Pancreas (tissue), 10 donors: ENCODE data around the gene LHPP. TPM values are rescaled to one million over a fixed set of nuclear protein-coding genes. Genes with fewer than 3 reads are reported as not detected.

Source experiments
- ATAC-seq, 4 donors: fragments of 200-7000 bp; cut with Tn5 transposase; one replicate each; pipeline versions ENCODE4 v1.8.0 to v1.9.1; 2020; ENCODE audit warnings: mild to moderate bottlenecking in 4 of 4, moderate library complexity in 4 of 4
- DNase-seq, 6 donors: peaks; one replicate each; pipeline ENCODE4 v3.0.0-alpha.2; 2020
- FAIRE-seq: peaks from 2 replicates; lab custom pipeline; 2012; peaks lifted over from hg19 to GRCh38; lab: Jason Lieb, UNC
- H3K27ac ChIP-seq, 4 donors: fragments of 200-600 bp; sonication (generic); 1 replicate in 3 of 4; 2 replicates in 1 of 4; pipeline versions ENCODE4 v1.5.0 to v1.8.0; 2020
- H3K27me3 ChIP-seq, 4 donors: fragments of 200-600 bp; one replicate each; pipeline ENCODE4 v1.8.0; 2021
- H3K36me3 ChIP-seq, 3 donors: fragments of 200-600 bp; sonication (generic) in 1 of 3; one replicate each; pipeline versions ENCODE4 v1.5.0 to v1.8.0; 2020 to 2021
- H3K4me1 ChIP-seq, 3 donors: fragments of 200-600 bp; one replicate each; pipeline ENCODE4 v1.8.0; 2021
- H3K4me3 ChIP-seq, 4 donors: fragments of 200-600 bp; sonication (generic) in 2 of 4; one replicate each; pipeline versions ENCODE4 v1.5.0 to v1.8.0; 2020 to 2021
- H3K9me3 ChIP-seq, 4 donors: fragments of 200-600 bp; one replicate each; pipeline ENCODE4 v1.8.0; 2021
- WGBS, 2 donors: extraction: QIAGEN DNeasy Blood & Tissue Kit; methylation state at CpG; one replicate each; pipeline ENCODE4 v1.1.7; 2013; 5-methylcytosine and 5-hydroxymethylcytosine counted together
- intact Hi-C, 3 donors: fragments of 100-400 bp; cut with DNase I; formaldehyde crosslinking; loops; one replicate each; pipeline versions ENCODE4 v1.11.1 to v1.14.2; 2022
- polyA plus RNA-seq, 2 donors: library from polyadenylated mRNA; stranded (reverse); fragments of 200-250 nt; gene quantifications; one replicate each; pipeline ENCODE4 v1.2.3, GENCODE V29; 2013
- total RNA-seq, 6 donors: library from RNA; stranded (reverse); fragmentation: NEBNext Ultra II Directional in 4 of 6; extraction: Animal tissue kit (Norgen Biotek cat#: 25700) in 4 of 6; gene quantifications; one replicate each; pipeline versions ENCODE4 v1.2.1 to v1.2.4, GENCODE V29; 2021 to 2023
- TF ChIP-seq, protein P1 (sequence below), 4 donors: fragments of 200-600 bp; sonication (generic) in 3 of 4; IDR thresholded peaks; one replicate each; pipeline versions ENCODE4 v1.5.0 to v1.8.0; 2021; ENCODE audit warnings: antibody characterized with exemption in 4 of 4
- donor health status: healthy with polysubstance abuse.
- donor health status: DM: no; HTN: no; CAD: no; lungs with moderate emphysema.
- donor health status: DM: no; HTN: no; CAD: no.
- donor health status: control.
- donor health status: control.
- donor health status: Bipolar disorder and iron deficiency.
- donor health status: DM: yes; HTN: yes; CAD: no.
- donor health status: DM: no; HTN: no; CAD: no.
- donor health status: DM: no; HTN: no; CAD: no.
- donor health status: DM: yes; HTN: yes; CAD: no.

Gene LHPP
- total and polyA plus RNA-seq, 8 donors: 5.3 to 10.8 (median 7.8) TPM

DNA sequence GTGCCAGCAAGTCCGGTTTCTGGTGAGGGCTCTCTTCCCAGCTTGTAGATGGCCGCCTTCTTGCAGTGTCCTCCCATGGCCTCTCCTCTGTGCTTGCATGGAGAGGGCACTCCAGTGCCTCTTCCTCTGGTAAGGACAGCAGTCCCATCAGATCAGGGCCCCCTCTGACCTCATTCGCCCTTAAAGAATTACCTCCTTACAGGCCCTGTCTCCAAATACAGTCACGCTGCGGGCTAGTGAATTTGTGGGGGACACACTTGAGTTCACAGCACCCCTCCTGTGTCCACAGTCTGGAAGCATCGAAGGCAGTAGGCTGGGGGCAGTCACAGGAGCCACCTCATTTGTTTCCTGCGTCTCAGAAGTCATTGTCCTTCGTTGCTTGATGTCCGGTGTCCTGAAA, 54.6 kb downstream of the LHPP start:
- TF ChIP-seq, protein P1, sequence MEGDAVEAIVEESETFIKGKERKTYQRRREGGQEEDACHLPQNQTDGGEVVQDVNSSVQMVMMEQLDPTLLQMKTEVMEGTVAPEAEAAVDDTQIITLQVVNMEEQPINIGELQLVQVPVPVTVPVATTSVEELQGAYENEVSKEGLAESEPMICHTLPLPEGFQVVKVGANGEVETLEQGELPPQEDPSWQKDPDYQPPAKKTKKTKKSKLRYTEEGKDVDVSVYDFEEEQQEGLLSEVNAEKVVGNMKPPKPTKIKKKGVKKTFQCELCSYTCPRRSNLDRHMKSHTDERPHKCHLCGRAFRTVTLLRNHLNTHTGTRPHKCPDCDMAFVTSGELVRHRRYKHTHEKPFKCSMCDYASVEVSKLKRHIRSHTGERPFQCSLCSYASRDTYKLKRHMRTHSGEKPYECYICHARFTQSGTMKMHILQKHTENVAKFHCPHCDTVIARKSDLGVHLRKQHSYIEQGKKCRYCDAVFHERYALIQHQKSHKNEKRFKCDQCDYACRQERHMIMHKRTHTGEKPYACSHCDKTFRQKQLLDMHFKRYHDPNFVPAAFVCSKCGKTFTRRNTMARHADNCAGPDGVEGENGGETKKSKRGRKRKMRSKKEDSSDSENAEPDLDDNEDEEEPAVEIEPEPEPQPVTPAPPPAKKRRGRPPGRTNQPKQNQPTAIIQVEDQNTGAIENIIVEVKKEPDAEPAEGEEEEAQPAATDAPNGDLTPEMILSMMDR (IDR thresholded peaks at IDR 0.05): no peak
- Histone ChIP-seq H3K36me3 (no peaks in the 10 kb centered on the region), H3K27ac (no peak overlapping the region), H3K27me3 (no peaks in the 10 kb centered on the region), H3K4me1 (no peaks in the 10 kb centered on the region), H3K9me3 (no peaks in the 10 kb centered on the region), H3K4me3 (no peak overlapping the region)
- FAIRE-seq (no peak), DNase-seq (no peak), ATAC-seq (no peak)
- intact Hi-C loops: no loop called here
- WGBS, 2 donors: 92 to 94% methylated on average over 9 of the region's 9 CpGs

DNA sequence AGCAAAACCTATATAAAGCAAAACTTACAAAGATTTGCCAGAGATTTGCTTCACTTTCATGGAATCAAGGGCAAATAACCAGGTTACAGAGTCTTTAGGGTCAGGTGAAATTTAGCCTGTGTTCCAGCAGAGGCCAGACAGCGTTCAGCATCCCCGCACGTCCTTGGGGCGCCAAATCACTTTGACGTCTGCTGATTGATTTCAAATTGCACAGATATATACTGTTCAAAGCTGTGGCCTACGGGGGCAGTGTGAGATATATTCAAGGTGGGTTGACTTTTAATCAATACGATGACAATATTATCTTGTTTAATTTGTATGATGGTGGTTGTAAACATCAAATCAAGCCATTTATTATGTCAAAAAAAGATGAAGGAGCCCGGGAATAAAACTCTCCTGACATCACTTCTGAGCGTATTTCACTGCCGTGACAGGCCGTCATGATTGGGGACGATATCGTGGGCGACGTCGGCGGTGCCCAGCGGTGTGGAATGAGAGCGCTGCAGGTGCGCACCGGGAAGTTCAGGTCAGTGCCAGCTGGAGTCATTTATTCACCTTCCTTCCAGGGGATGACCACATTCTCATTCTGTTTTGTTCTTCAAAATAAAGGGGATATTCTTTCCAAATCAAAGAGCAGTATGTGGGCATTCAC, 55.2 kb downstream of the LHPP start:
- 62% methylated on average over 21 of the region's 21 CpGs for WGBS, 2 donors
- intact Hi-C loops: no loop called here
- H3K4me3 ChIP-seq: no peak overlapping the region
- no peaks in the 10 kb centered on the region for H3K27me3 ChIP-seq
- H3K9me3 ChIP-seq: no peaks in the 10 kb centered on the region
- H3K4me1 ChIP-seq: no peaks in the 10 kb centered on the region
- H3K27ac ChIP-seq: no peak overlapping the region
- TF ChIP-seq, protein P1 (IDR thresholded peaks at IDR 0.05): no peak
- DNase-seq (peak in 1 of 6 donors; percentile 11), ATAC-seq (no peak), FAIRE-seq (no peak)
- H3K36me3 ChIP-seq: no peaks in the 10 kb centered on the region

DNA sequence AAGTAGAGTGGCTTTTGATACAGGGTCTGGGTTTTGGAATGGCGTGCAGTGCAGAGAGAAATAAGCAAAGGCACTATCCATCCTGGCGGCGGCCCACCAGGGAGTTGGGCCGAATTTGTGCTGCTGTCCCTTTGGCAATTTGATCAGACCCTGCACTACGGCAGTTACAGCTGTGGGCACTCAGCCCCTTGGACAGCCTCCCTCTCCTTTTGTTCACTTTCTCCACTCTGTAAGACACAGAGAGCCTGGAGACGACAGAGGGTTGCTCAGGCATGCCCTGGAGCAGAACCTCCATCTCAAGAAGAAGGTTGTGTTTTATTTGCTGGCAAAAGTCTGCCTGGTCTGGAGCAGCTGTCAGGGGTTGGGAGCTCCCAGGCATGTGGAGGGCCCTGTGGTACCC, 55.8 kb downstream of the LHPP start:
- Histone ChIP-seq H3K9me3 (no peaks in the 10 kb centered on the region), H3K4me1 (no peaks in the 10 kb centered on the region), H3K36me3 (no peaks in the 10 kb centered on the region), H3K4me3 (no peak overlapping the region), H3K27ac (no peak overlapping the region), H3K27me3 (no peaks in the 10 kb centered on the region)
- TF ChIP-seq, protein P1 (IDR thresholded peaks at IDR 0.05): no peak
- intact Hi-C loops: no loop called here
- peak in 1 of 6 donors; percentile 14 for DNase-seq
- WGBS, 2 donors: 81 to 94% methylated on average over 6 of the region's 6 CpGs
- FAIRE-seq: no peak
- no peak for ATAC-seq

DNA sequence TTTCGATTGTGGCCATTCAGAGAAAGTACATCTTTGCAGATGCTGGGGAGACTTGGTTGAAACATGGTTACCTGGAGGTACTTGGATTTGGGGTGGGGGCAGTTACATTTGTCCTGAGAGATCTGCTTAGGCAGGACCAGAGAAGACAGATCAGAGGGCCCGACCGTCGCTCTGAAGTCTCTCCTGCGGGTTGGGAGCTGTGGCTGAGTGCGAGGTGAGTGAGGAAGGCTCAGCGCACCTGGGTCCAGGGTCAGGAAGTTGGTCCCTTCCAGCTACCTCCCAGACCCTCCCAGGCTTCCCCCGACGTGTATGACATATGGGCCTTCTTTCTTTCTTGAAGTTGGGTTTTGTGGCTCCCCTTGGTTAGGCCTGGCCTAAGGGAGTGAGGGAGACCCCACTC, 56.3 kb downstream of the LHPP start:
- ATAC-seq (no peak), DNase-seq (peak in 1 of 6 donors; percentile 28), FAIRE-seq (no peak)
- no peaks in the 10 kb centered on the region for H3K4me1 ChIP-seq
- H3K4me3 ChIP-seq: no peak overlapping the region
- H3K27me3 ChIP-seq: no peaks in the 10 kb centered on the region
- TF ChIP-seq, protein P1 (IDR thresholded peaks at IDR 0.05): no peak
- H3K36me3 ChIP-seq: no peaks in the 10 kb centered on the region
- H3K9me3 ChIP-seq: no peaks in the 10 kb centered on the region
- 93 to 95% methylated on average over 9 of the region's 9 CpGs for WGBS, 2 donors
- intact Hi-C loops: no loop called here
- no peak overlapping the region for H3K27ac ChIP-seq

DNA sequence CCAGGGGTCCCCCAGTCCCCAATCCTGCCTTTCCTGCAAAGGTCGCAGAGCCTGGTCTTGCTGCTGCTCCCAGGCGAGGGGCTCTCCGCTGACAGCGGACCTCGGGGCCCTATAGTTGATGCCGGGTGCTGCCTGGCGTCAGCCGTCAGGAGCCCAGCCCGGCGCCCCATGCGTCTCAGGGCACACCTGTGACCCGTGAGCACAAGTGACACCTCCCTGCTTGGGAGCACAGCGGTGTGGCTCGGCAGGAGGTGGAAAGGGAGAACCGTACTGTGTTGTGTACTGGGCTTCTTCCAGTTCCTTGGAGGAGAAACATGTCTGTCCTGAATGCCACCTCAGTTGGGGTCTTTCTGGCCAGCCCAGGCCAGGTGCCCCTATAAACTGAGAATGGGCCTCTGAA, 56.7 kb downstream of the LHPP start:
- FAIRE-seq (no peak), DNase-seq (peak in 1 of 6 donors; percentile 54), ATAC-seq (no peak)
- Histone ChIP-seq H3K4me3 (no peak overlapping the region), H3K9me3 (no peaks in the 10 kb centered on the region), H3K27ac (no peak overlapping the region), H3K27me3 (no peaks in the 10 kb centered on the region), H3K36me3 (no peaks in the 10 kb centered on the region), H3K4me1 (no peaks in the 10 kb centered on the region)
- TF ChIP-seq, protein P1 (IDR thresholded peaks at IDR 0.05): no peak
- WGBS, 2 donors: 95 to 97% methylated on average over 15 of the region's 15 CpGs
- intact Hi-C loops: no loop called here
